HepG2 (cell line): ENCODE measurements around the gene SEMA3G. TPM values are rescaled to one million over a fixed set of nuclear protein-coding genes. Genes with fewer than 3 reads are reported as not detected.
A peak's percentile ranks its signal among the peaks of the same experiment; 100 is the strongest.

Source experiments
- CENPX ChIP-seq: sonication (generic); formaldehyde crosslinking; IDR thresholded peaks from 2 replicates; pipeline ENCODE4 v1.9.0; 2021; ENCODE audit warnings: mild to moderate bottlenecking, missing genetic modification reagents, moderate library complexity
- HNF4G ChIP-seq, 2 experiments: sonication (generic) in 1 of 2; formaldehyde crosslinking in 1 of 2; IDR thresholded peaks; 2 replicates each; pipeline versions ENCODE4 v1.4.0 to v1.6.1; 2011 to 2020; ENCODE audit warnings: borderline replicate concordance in 2 of 2, low read depth in 2 of 2, mild to moderate bottlenecking in 2 of 2, low read length in 1 of 2, missing genetic modification reagents in 1 of 2, moderate library complexity in 1 of 2
- HOXA3 ChIP-seq: sonication (generic); formaldehyde crosslinking; IDR thresholded peaks from 2 replicates; pipeline ENCODE4 v1.5.0; 2020; ENCODE audit warnings: missing genetic modification reagents
- KAT8 ChIP-seq: IDR thresholded peaks from 2 replicates; pipeline ENCODE4 v1.6.1; 2016; ENCODE audit warnings: missing genetic modification reagents, missing compliant biosample characterization
- KDM1A ChIP-seq: IDR thresholded peaks from 2 replicates; pipeline ENCODE4 v1.6.1; 2016; ENCODE audit warnings: missing compliant biosample characterization
- MAFK ChIP-seq, 2 experiments: IDR thresholded peaks in 1 of 2; conservative IDR thresholded peaks in 1 of 2; 2 replicates each; pipeline ENCODE4 v1.6.1; 2011; ENCODE audit warnings: improper control_type of control experiment in 2 of 2, low read length in 2 of 2
- MATR3 ChIP-seq: sonication (generic); formaldehyde crosslinking; IDR thresholded peaks from 2 replicates; pipeline ENCODE4 v1.4.0; 2020; ENCODE audit warnings: missing genetic modification reagents
- MEIS2 ChIP-seq: sonication (generic); formaldehyde crosslinking; IDR thresholded peaks from 2 replicates; pipeline ENCODE4 v1.9.0; 2021; ENCODE audit warnings: mild to moderate bottlenecking, missing genetic modification reagents
- PCBP1 ChIP-seq: fragments of 200-400 bp; formaldehyde crosslinking; IDR thresholded peaks from 2 replicates; pipeline ENCODE4 v1.6.1; 2017; ENCODE audit warnings: mild to moderate bottlenecking, low read depth, low read length, borderline replicate concordance
- RELA ChIP-seq: sonication (generic); formaldehyde crosslinking; IDR thresholded peaks from 2 replicates; pipeline ENCODE4 v1.4.0; 2020; ENCODE audit warnings: missing genetic modification reagents
- TERF1 ChIP-seq: sonication (generic); formaldehyde crosslinking; IDR thresholded peaks from 2 replicates; pipeline ENCODE4 v1.8.0; 2022; ENCODE audit warnings: mild to moderate bottlenecking, missing genetic modification reagents, moderate library complexity
- TFAP4 ChIP-seq: sonication (generic); IDR thresholded peaks from 2 replicates; pipeline ENCODE4 v1.6.1; 2016; ENCODE audit warnings: low read depth, borderline replicate concordance
- ZHX2 ChIP-seq, 2 experiments: sonication (generic) in 1 of 2; formaldehyde crosslinking in 1 of 2; IDR thresholded peaks; 2 replicates each; pipeline versions ENCODE4 v1.6.1 to v1.9.0; 2014 to 2022; ENCODE audit warnings: antibody characterized with exemption in 1 of 2, borderline replicate concordance in 1 of 2, inconsistent platforms in 1 of 2, low read depth in 1 of 2, missing genetic modification reagents in 1 of 2
- ZNF597 ChIP-seq: sonication (generic); formaldehyde crosslinking; IDR thresholded peaks from 2 replicates; pipeline ENCODE4 v1.5.0; 2020; ENCODE audit warnings: missing genetic modification reagents
- ZNF770 ChIP-seq: sonication (generic); formaldehyde crosslinking; IDR thresholded peaks from 2 replicates; pipeline ENCODE4 v1.5.0; 2020; ENCODE audit warnings: mild to moderate bottlenecking, missing genetic modification reagents
- polyA plus RNA-seq, 8 experiments: library from polyadenylated mRNA; depleted of rRNA in 3 of 8; stranded (reverse) in 7 of 8; unstranded in 1 of 8; fragments of >200 nt; fragmentation: Illumina TruSeq in 4 of 8; extraction: Trizol in 4 of 8; gene quantifications; 2 replicates each; pipeline versions ENCODE4 v1.2.1 to v1.2.3, GENCODE V29; 2011 to 2016; ENCODE audit warnings: low read depth in 4 of 8, missing spikeins in 1 of 8, mixed read lengths in 1 of 8; ENCODE audit not compliant: insufficient read depth in 1 of 8
- total RNA-seq, 5 experiments: library from RNA; depleted of rRNA; stranded (reverse); fragments of >200 nt; fragmentation: Illumina TruSeq; extraction: Trizol; gene quantifications; 2 replicates each; pipeline ENCODE4 v1.2.3, GENCODE V29; 2016; ENCODE audit warnings: low read depth in 1 of 5

The SEMA3G gene
- total and polyA plus RNA-seq, 2 of the 13 experiments (the other 11 are each of a cell fraction or from before 2014, with no cell fraction given): 6.1 to 8.3 TPM

GRCh38 chr3:52444860-52445793 lies at the start of gene SEMA3G (continued):
- TF ChIP-seq MATR3 (CRISPR knock-in tag) (no peak), PCBP1 (no peak), HNF4G (IDR thresholded peaks at IDR 0.05; ENCODE audit: borderline replicate concordance, low read depth, low read length) (no peak; the same call in 1 of the 2 replicates), HNF4G (CRISPR knock-in tag; IDR thresholded peaks at IDR 0.05; ENCODE audit: borderline replicate concordance, low read depth) (peak; percentile 42; the same call in 1 of the 2 replicates), CENPX (CRISPR knock-in tag) (no peak), MEIS2 (no peak), ZNF770 (CRISPR knock-in tag) (0 out of 2 replicates have a peak, but pooled peaks have one; percentile 32), ZNF597 (CRISPR knock-in tag) (no peak), HOXA3 (peak; percentile 45; the same call in 1 of the 2 replicates), ZHX2 (IDR thresholded peaks at IDR 0.05; ENCODE audit: low read depth) (no peak), ZHX2 (CRISPR knock-in tag; IDR thresholded peaks at IDR 0.05; ENCODE audit: borderline replicate concordance) (no peak), RELA (CRISPR knock-in tag) (no peak), MAFK (conservative IDR thresholded peaks at IDR 0.05 in 1 of 2, IDR thresholded peaks at IDR 0.05 in 1 of 2; ENCODE audit: low read length in 2 of 2) (no peak), TFAP4 (no peak), TERF1 (CRISPR knock-in tag) (no peak), KAT8 (CRISPR knock-in tag) (peak; percentile 45; the same call in 1 of the 2 replicates), KDM1A (CRISPR knock-in tag) (no peak)
